Dendritic cell treated with granulocyte-macrophage colony-stimulating factor and Interleukin-4, amounts not matched to agents 40 ng/mL and 50 ng/mL, for 4 days (primary cell): ENCODE data around the gene SLC6A13.

Experiments
- H3K27ac Mint-ChIP-seq: one replicate; pipeline ENCODE4 v1.8.0; 2022; ENCODE audit warnings: mild to moderate bottlenecking, mixed read lengths
- H3K27me3 Mint-ChIP-seq: one replicate; pipeline ENCODE4 v1.8.0; 2022; ENCODE audit warnings: mild to moderate bottlenecking, mixed read lengths
- H3K36me3 Mint-ChIP-seq: one replicate; pipeline ENCODE4 v1.8.0; 2022; ENCODE audit warnings: low read depth, mixed read lengths
- H3K4me1 Mint-ChIP-seq: one replicate; pipeline ENCODE4 v1.8.0; 2022; ENCODE audit warnings: low read depth, mixed read lengths
- H3K4me3 Mint-ChIP-seq: one replicate; pipeline ENCODE4 v1.8.0; 2022; ENCODE audit warnings: mild to moderate bottlenecking, moderate library complexity, mixed read lengths
- H3K9me3 Mint-ChIP-seq: one replicate; pipeline ENCODE4 v1.8.0; 2022; ENCODE audit warnings: mixed read lengths
- intact Hi-C: fragments of 100-400 bp; cut with micrococcal nuclease; formaldehyde crosslinking; loops from one replicate; pipeline ENCODE4 v1.15.0; 2022

Gene SLC6A13

DNA sequence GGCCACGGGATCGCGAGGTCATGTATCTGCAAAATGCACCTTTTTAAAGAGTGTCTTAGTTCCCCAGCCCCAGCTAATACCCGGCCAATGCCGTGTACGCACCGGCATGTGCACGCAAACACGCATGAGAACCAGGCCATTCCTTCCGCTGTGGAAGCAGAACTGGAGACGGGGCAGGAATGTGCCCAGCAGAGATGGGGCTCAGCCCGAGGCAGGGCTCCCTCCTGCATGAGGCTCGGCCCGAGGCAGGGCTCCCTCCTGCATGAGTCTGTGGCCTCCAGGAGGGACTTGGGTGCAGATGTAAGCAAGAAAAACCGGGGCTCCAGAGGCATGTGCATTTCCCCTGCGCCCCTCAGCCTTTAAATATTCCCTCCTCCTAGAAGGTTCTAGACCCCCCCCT, 86.9 kb downstream of the SLC6A13 start:
- intact Hi-C loops: no loop called here
- Mint-ChIP-seq H3K36me3 (no peaks in the 10 kb centered on the region), H3K27me3 (peaks cover 33% of the 10 kb centered on the region), H3K4me1 (peaks cover 42% of the 10 kb centered on the region), H3K4me3 (no peak overlapping the region), H3K9me3 (no peaks in the 10 kb centered on the region), H3K27ac (no peak overlapping the region)

DNA sequence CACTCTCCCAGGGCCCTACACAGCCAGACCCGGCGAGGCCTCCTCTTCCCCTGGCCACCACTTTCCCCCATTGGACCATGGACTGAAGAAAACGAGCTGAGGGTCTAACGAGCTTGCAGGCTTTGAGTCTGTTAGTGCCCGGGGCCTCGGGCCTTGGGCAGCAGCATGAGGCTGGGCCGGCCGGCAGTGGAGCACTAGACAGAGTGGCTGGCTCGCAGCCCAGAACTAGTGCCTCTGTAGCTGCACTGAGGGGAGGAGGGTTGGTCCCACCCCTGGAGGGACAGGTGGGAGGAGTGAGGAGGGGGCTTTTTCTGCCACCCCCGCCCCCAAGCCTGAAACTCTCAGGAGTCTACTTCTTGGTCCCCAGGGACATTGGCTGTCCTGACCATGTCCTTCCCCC, 87.4 kb downstream of the SLC6A13 start:
- intact Hi-C loops: no loop called here
- Mint-ChIP-seq H3K9me3 (no peaks in the 10 kb centered on the region), H3K36me3 (no peaks in the 10 kb centered on the region), H3K4me1 (peaks cover 37% of the 10 kb centered on the region), H3K4me3 (no peak overlapping the region), H3K27ac (no peak overlapping the region), H3K27me3 (peaks cover 35% of the 10 kb centered on the region)

DNA sequence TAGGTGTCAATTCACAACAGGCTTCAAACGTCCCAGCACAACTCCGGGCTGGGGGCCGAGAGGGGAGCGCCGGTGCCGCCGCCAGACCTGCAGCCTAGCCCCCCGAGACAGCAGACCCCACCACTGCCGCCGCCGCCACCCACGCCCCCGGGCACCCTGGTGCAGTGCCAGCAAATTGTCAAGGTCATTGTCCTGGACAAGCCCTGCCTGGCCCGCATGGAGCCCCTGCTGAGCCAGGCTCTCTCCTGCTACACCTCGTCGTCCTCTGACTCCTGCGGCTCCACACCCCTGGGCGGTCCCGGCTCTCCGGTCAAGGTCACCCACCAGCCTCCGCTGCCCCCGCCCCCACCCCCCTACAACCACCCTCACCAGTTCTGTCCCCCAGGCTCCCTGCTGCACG, 88.0 kb downstream of the SLC6A13 start:
- peaks cover 34% of the 10 kb centered on the region for H3K4me1 Mint-ChIP-seq
- no peaks in the 10 kb centered on the region for H3K9me3 Mint-ChIP-seq
- H3K36me3 Mint-ChIP-seq: no peaks in the 10 kb centered on the region
- H3K27me3 Mint-ChIP-seq: peaks cover 42% of the 10 kb centered on the region
- intact Hi-C loops: no loop called here
- H3K4me3 Mint-ChIP-seq: no peak overlapping the region
- H3K27ac Mint-ChIP-seq: no peak overlapping the region

DNA sequence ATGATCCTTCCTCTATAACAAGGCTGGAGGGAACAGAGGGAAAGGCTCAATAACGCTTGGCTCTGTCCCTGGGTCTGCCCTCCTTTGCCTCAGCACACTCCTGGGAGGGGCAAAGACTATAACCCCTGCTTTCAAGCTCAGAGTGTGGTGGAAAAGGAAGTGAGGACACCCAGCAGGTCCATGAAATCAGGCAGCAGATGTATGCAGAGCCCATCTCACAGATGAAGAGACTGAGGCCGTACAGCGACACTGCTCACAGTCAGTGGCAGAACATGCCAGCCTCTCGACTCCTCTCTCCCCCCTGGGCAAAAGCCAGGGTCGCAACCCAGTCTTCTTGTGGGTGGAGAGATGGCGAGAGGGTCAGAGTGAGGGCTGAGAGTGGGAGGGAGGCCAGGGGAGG, 88.5 kb downstream of the SLC6A13 start:
- no peaks in the 10 kb centered on the region for H3K9me3 Mint-ChIP-seq
- H3K4me1 Mint-ChIP-seq: peaks cover 37% of the 10 kb centered on the region
- H3K36me3 Mint-ChIP-seq: no peaks in the 10 kb centered on the region
- H3K27ac Mint-ChIP-seq: no peak overlapping the region
- intact Hi-C loops: no loop called here
- H3K4me3 Mint-ChIP-seq: no peak overlapping the region
- peaks cover 46% of the 10 kb centered on the region for H3K27me3 Mint-ChIP-seq

- no peaks in the 10 kb centered on the region for H3K9me3 Mint-ChIP-seq
- H3K27me3 Mint-ChIP-seq: peaks cover 42% of the 10 kb centered on the region
- intact Hi-C loops: no loop called here
- no peaks in the 10 kb centered on the region for H3K36me3 Mint-ChIP-seq
- no peak overlapping the region for H3K4me3 Mint-ChIP-seq
- H3K27ac Mint-ChIP-seq: peak overlapping the region; percentile 5
- H3K4me1 Mint-ChIP-seq: peaks cover 43% of the 10 kb centered on the region
Observed at GRCh38 chr12:172732-173161, 89.9 kb downstream of the SLC6A13 start.

DNA sequence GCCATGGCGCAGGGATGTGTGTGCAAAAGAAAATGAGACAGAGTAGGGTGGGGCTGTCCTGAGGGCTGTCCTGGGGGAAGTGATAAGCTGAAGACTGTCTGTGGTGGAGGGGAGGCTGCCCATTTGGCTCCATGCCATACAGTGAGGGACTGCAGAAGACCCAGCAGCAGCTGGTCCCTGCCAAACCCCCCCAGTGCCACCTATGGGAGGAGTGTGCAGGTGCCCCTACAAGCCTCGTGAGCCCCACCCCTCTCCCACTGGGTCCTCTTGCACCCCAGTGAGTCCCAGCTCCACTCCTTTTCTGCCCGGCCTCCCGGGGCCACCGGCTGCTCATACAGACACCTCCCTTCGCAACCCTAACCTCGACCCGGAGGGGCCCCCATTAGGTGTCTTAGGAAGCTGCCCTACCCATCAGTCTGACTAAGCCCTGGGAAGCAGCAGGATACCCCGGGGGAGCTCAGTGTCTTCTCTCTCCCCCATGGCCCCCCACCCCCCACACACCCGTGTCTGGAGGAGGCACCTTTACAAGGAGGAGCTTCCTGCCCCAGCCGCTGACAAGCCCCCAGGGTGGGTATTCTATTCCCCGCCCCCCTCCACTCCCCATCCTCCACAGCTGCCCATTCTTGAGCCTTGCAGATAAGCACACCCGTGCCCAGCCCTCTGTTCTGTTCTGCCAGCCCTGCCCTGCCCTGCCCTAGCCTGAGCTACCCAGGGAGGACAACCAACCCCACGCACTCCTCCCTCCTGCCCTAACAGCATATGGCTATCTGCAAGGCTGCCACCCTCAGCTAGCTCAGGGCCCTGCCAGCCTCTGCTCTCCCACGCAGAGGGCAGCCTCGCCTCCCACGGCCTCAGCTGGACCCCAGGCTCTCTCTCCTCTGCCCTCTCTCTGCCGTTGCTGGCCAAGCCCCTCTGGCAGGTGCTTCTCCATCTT, 90.6 kb downstream of the SLC6A13 start:
- no peaks in the 10 kb centered on the region for H3K9me3 Mint-ChIP-seq
- H3K4me1 Mint-ChIP-seq: peaks cover 44% of the 10 kb centered on the region
- H3K4me3 Mint-ChIP-seq: no peak overlapping the region
- H3K27me3 Mint-ChIP-seq: peaks cover 41% of the 10 kb centered on the region
- peak overlapping the region; percentile 5 for H3K27ac Mint-ChIP-seq
- intact Hi-C loops: no loop called here
- H3K36me3 Mint-ChIP-seq: no peaks in the 10 kb centered on the region

DNA sequence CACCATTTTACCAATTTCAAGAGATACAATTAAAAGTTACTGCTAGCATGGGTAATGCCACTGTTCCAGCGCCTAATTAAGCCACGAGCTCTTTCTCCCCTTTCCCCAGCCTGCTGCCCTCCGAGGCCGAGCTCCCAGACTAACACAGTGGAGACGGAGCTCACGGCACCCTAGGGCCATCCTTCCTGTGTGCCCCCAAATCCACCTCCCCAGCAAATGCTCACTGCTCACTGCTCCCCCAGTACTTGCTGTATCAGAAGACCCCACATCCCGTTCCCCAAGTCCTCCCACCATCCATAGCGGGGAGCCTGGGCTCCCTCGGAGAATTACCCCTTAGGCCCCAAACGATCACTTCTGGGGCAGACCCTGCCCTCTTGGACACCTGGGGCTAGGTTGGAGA, 91.4 kb downstream of the SLC6A13 start:
- Mint-ChIP-seq H3K4me1 (peaks cover 37% of the 10 kb centered on the region), H3K9me3 (no peaks in the 10 kb centered on the region), H3K27me3 (peaks cover 41% of the 10 kb centered on the region), H3K4me3 (no peak overlapping the region), H3K27ac (no peak overlapping the region), H3K36me3 (no peaks in the 10 kb centered on the region)
- intact Hi-C loops: no loop called here
